IMR-90 (cell line): ENCODE measurements around the gene CDH13. TPM values are rescaled to one million over a fixed set of nuclear protein-coding genes. Genes with fewer than 3 reads are reported as not detected.

Experiments
- ATAC-seq: fragments of 200-7000 bp; cut with Tn5 transposase; 2 replicates; pipeline ENCODE4 v1.9.1; 2020; ENCODE audit warnings: low read depth, mild to moderate bottlenecking, moderate library complexity
- BruUV-seq: library from RNA; stranded (reverse); fragments of 400-500 nt; replicated peaks from 2 replicates; lab custom pipeline; 2021; lab: Mats Ljungman, UMichigan
- CTCF ChIA-PET: fragments of 300-600 bp; formaldehyde crosslinking; extraction: SDS; loops from one replicate; lab custom pipeline; 2021; ENCODE audit warnings: antibody characterized with exemption; lab: Yijun Ruan, JAX
- POLR2A ChIA-PET: fragments of 300-600 bp; sonication (Branson Sonifier 250); formaldehyde crosslinking; loops from one replicate; lab custom pipeline; 2022; ENCODE audit warnings: antibody characterized with exemption; ENCODE audit not compliant: unreplicated experiment; lab: Charles Lee
- DNase-seq: peaks from one replicate; pipeline ENCODE4 v3.0.0; 2013
- H2AFZ ChIP-seq: replicated peaks from 2 replicates; pipeline ENCODE3; 2013; ENCODE audit warnings: low read length, mild to moderate bottlenecking; ENCODE audit not compliant: poor library complexity
- H2AK5ac ChIP-seq: 2 replicates; pipeline ENCODE4 v1.6.1; 2013; ENCODE audit warnings: low read depth, low read length, inconsistent platforms
- H2AK9ac ChIP-seq: replicated peaks from 2 replicates; pipeline ENCODE3; 2013; ENCODE audit warnings: mild to moderate bottlenecking, low read depth, low read length, moderate library complexity; ENCODE audit not compliant: poor library complexity
- H2BK120ac ChIP-seq: 2 replicates; pipeline ENCODE4 v1.6.1; 2013; ENCODE audit warnings: low read depth, low read length, inconsistent platforms
- H2BK15ac ChIP-seq: 3 replicates; pipeline ENCODE4 v1.6.1; 2013; ENCODE audit warnings: low read depth, low read length, inconsistent platforms
- H2BK20ac ChIP-seq: 2 replicates; pipeline ENCODE4 v1.6.1; 2013; ENCODE audit warnings: low read depth, mild to moderate bottlenecking, inconsistent platforms, low read length, moderate library complexity
- H2BK5ac ChIP-seq: 2 replicates; pipeline ENCODE4 v1.6.1; 2013; ENCODE audit warnings: mild to moderate bottlenecking, low read depth, low read length, inconsistent platforms; ENCODE audit not compliant: poor library complexity, severe bottlenecking
- H3K14ac ChIP-seq: replicated peaks from 2 replicates; pipeline ENCODE4 v1.6.1; 2013; ENCODE audit warnings: low read depth, low read length, inconsistent platforms
- H3K18ac ChIP-seq: 2 replicates; pipeline ENCODE4 v1.6.1; 2013; ENCODE audit warnings: low read depth, low read length, control low read depth
- H3K23ac ChIP-seq: 2 replicates; pipeline ENCODE4 v1.6.1; 2013; ENCODE audit warnings: low read depth, low read length, inconsistent platforms
- H3K27ac ChIP-seq: 2 replicates; pipeline ENCODE4 v1.5.1; 2013; ENCODE audit warnings: mild to moderate bottlenecking, control low read depth, low read length; ENCODE audit not compliant: insufficient read depth
- H3K27me3 ChIP-seq: 2 replicates; pipeline ENCODE4 v1.6.1; 2013; ENCODE audit warnings: low read length; ENCODE audit not compliant: control insufficient read depth, insufficient read depth
- H3K36me3 ChIP-seq: 2 replicates; pipeline ENCODE4 v1.6.1; 2013; ENCODE audit warnings: low read length, mixed read lengths; ENCODE audit not compliant: control insufficient read depth, insufficient read depth
- H3K4ac ChIP-seq: 2 replicates; pipeline ENCODE4 v1.6.1; 2013; ENCODE audit warnings: low read depth, low read length, inconsistent platforms
- H3K4me1 ChIP-seq: 2 replicates; pipeline ENCODE4 v1.6.1; 2013; ENCODE audit warnings: low read length, mixed read lengths; ENCODE audit not compliant: control insufficient read depth, insufficient read depth
- H3K4me2 ChIP-seq: 2 replicates; pipeline ENCODE4 v1.6.1; 2013; ENCODE audit warnings: low read depth, mild to moderate bottlenecking, control low read depth, low read length, moderate library complexity
- H3K4me3 ChIP-seq: 2 replicates; pipeline ENCODE4 v1.5.1; 2013; ENCODE audit warnings: low read depth, mild to moderate bottlenecking, control low read depth, low read length, moderate library complexity; ENCODE audit not compliant: insufficient read depth
- H3K56ac ChIP-seq: 2 replicates; pipeline ENCODE4 v1.6.1; 2013; ENCODE audit warnings: low read length, inconsistent platforms; ENCODE audit not compliant: insufficient read depth; ENCODE audit errors: extremely low read depth
- H3K79me1 ChIP-seq, 2 experiments: 2 replicates each; pipeline ENCODE4 v1.6.1; 2013; ENCODE audit warnings: low read length in 2 of 2, inconsistent platforms in 1 of 2, low read depth in 1 of 2
- H3K9ac ChIP-seq: 2 replicates; pipeline ENCODE4 v1.6.1; 2013; ENCODE audit warnings: low read depth, low read length, control low read depth
- H3K9me1 ChIP-seq: 2 replicates; pipeline ENCODE4 v1.6.1; 2013; ENCODE audit warnings: low read length, inconsistent platforms; ENCODE audit not compliant: insufficient read depth
- H3K9me3 ChIP-seq: 2 replicates; pipeline ENCODE4 v1.6.1; 2013; ENCODE audit warnings: low read length; ENCODE audit not compliant: control insufficient read depth, insufficient read depth
- H4K20me1 ChIP-seq: 2 replicates; pipeline ENCODE4 v1.6.1; 2013; ENCODE audit warnings: low read length, inconsistent platforms; ENCODE audit not compliant: insufficient read depth
- H4K5ac ChIP-seq: 2 replicates; pipeline ENCODE4 v1.6.1; 2013; ENCODE audit warnings: mild to moderate bottlenecking, low read depth, low read length, control low read depth
- H4K8ac ChIP-seq, 2 experiments: 2 replicates each; pipeline ENCODE4 v1.6.1; 2013; ENCODE audit warnings: low read depth in 2 of 2, low read length in 2 of 2, control low read depth in 1 of 2, inconsistent platforms in 1 of 2
- H4K91ac ChIP-seq: 2 replicates; pipeline ENCODE4 v1.6.1; 2013; ENCODE audit warnings: low read depth, low read length, inconsistent platforms; ENCODE audit not compliant: insufficient read depth
- BHLHE40 ChIP-seq: fragments of 150-350 bp; IDR thresholded peaks from 2 replicates; pipeline ENCODE4 v1.6.1; 2016; ENCODE audit warnings: mild to moderate bottlenecking, low read depth, low read length
- CEBPB ChIP-seq: IDR thresholded peaks from 2 replicates; pipeline ENCODE4 v1.6.1; 2012; ENCODE audit warnings: low read depth, low read length, improper control_type of control experiment
- CHD1 ChIP-seq: IDR thresholded peaks from 2 replicates; pipeline ENCODE4 v1.6.1; 2012; ENCODE audit warnings: low read depth, low read length, improper control_type of control experiment
- ELK1 ChIP-seq: fragments of 150-350 bp; IDR thresholded peaks from 2 replicates; pipeline ENCODE4 v1.6.1; 2016; ENCODE audit warnings: low read depth, mild to moderate bottlenecking, low read length, moderate library complexity, borderline replicate concordance
- FOS ChIP-seq: fragments of 150-350 bp; IDR thresholded peaks from 2 replicates; pipeline ENCODE4 v1.6.1; 2016; ENCODE audit warnings: low read depth, low read length
- MAFK ChIP-seq: IDR thresholded peaks from 2 replicates; pipeline ENCODE4 v1.6.1; 2012; ENCODE audit warnings: low read depth, low read length, improper control_type of control experiment
- MAZ ChIP-seq: IDR thresholded peaks from 2 replicates; pipeline ENCODE4 v1.6.1; 2012; ENCODE audit warnings: low read depth, mild to moderate bottlenecking, low read length, improper control_type of control experiment, moderate library complexity, borderline replicate concordance
- MXI1 ChIP-seq: IDR thresholded peaks from 2 replicates; pipeline ENCODE4 v1.6.1; 2012; ENCODE audit warnings: low read depth, mild to moderate bottlenecking, low read length, moderate library complexity, borderline replicate concordance
- NFE2L2 ChIP-seq: fragments of 150-350 bp; IDR thresholded peaks from 2 replicates; pipeline ENCODE4 v1.6.1; 2016; ENCODE audit warnings: low read depth, mild to moderate bottlenecking, low read length
- POLR2A ChIP-seq: IDR thresholded peaks from 2 replicates; pipeline ENCODE4 v1.6.1; 2012; ENCODE audit warnings: mild to moderate bottlenecking, low read depth, low read length
- RAD21 ChIP-seq: IDR thresholded peaks from 2 replicates; pipeline ENCODE4 v1.6.1; 2012; ENCODE audit warnings: low read length, improper control_type of control experiment
- RCOR1 ChIP-seq: IDR thresholded peaks from 2 replicates; pipeline ENCODE4 v1.6.1; 2012; ENCODE audit warnings: mild to moderate bottlenecking, low read length, improper control_type of control experiment; ENCODE audit not compliant: insufficient replicate concordance
- RFX5 ChIP-seq: IDR thresholded peaks from 2 replicates; pipeline ENCODE4 v1.8.0; 2012; ENCODE audit warnings: low read depth, mild to moderate bottlenecking, low read length, moderate library complexity
- SMC3 ChIP-seq: fragments of 150-350 bp; IDR thresholded peaks from 2 replicates; pipeline ENCODE4 v1.6.1; 2016; ENCODE audit warnings: low read depth, mild to moderate bottlenecking, antibody characterized with exemption, low read length, moderate library complexity
- USF2 ChIP-seq: fragments of 150-350 bp; IDR thresholded peaks from 2 replicates; pipeline ENCODE4 v1.6.1; 2017; ENCODE audit warnings: mild to moderate bottlenecking, antibody characterized with exemption, low read length, low read depth
- WGBS, 2 experiments: methylation state at CpG; one replicate each; pipeline versions ENCODE4 v1.1.5 to v1.1.7; 2013; ENCODE audit warnings: missing lambda C conversion rate in 2 of 2; ENCODE audit not compliant: insufficient read length in 1 of 2; ENCODE audit errors: extremely low coverage in 2 of 2; 5-methylcytosine and 5-hydroxymethylcytosine counted together
- dilution Hi-C: fragments of 300-500 bp; cut with HindIII; formaldehyde crosslinking; loops from one replicate; pipeline ENCODE4 v1.14.3; 2018; ENCODE audit warnings: low sequenced_read_pairs; ENCODE audit not compliant: unreplicated experiment
- in situ Hi-C: fragments of 300-500 bp; cut with MboI; formaldehyde crosslinking; loops from 3 replicates; pipeline ENCODE4 v1.14.3; 2019; ENCODE audit warnings: low sequenced_read_pairs, inconsistent platforms, mixed read lengths
- intact Hi-C: fragments of 100-400 bp; cut with micrococcal nuclease; formaldehyde crosslinking; loops from 2 replicates; pipeline ENCODE4 v1.10.0; 2022
- polyA plus RNA-seq, 3 experiments: library from polyadenylated mRNA; depleted of rRNA; stranded (reverse); fragments of >200 nt; gene quantifications; 2 replicates each; pipeline ENCODE4 v1.2.3, GENCODE V29; 2012; ENCODE audit warnings: low replicate concordance in 1 of 3
- total RNA-seq: library from RNA; depleted of rRNA; stranded (reverse); fragments of >200 nt; gene quantifications from 2 replicates; pipeline ENCODE4 v1.2.3, GENCODE V29; 2012

The CDH13 gene
- total and polyA plus RNA-seq, 2 of the 4 experiments (the other 2 are of a cell fraction): 61.6 to 74.7 TPM

- DNase-seq (no peak), ATAC-seq (no peak)
- Histone ChIP-seq H3K9me1 (no peaks in the 10 kb centered on the region), H3K36me3 (no peaks in the 10 kb centered on the region), H4K5ac (no peak overlapping the region), H3K23ac (no peak overlapping the region), H2BK120ac (no peak overlapping the region), H2BK5ac (no peak overlapping the region), H4K91ac (no peak overlapping the region), H3K79me1 (no peaks in the 10 kb centered on the region), H3K9ac (no peak overlapping the region), H3K27me3 (peaks cover 11% of the 10 kb centered on the region), H2AK5ac (no peak overlapping the region), H4K20me1 (no peaks in the 10 kb centered on the region; the same call in 1 of the 2 replicates), H3K4me1 (peaks cover 2% of the 10 kb centered on the region; the same call in 1 of the 2 replicates), H2BK15ac (no peak overlapping the region), H3K4me2 (no peak overlapping the region), H2BK20ac (no peak overlapping the region), H3K4ac (no peak overlapping the region), H3K18ac (no peak overlapping the region), H3K56ac (no peak overlapping the region), H2AK9ac (no peak overlapping the region), H3K9me3 (no peaks in the 10 kb centered on the region), H4K8ac (no peak overlapping the region), H3K27ac (no peak overlapping the region), H2AFZ (no peak overlapping the region), H3K14ac (no peak overlapping the region), H3K4me3 (no peak overlapping the region)
- BruUV-seq: no TSS peak
- in situ Hi-C loops: no loop called here
- POLR2A ChIA-PET: no interaction called here
- intact Hi-C loops: no loop called here
- CTCF ChIA-PET: no interaction called here
- dilution Hi-C loops: no loop called here
- 93% methylated on average over 2 of the region's 13 CpGs; no CpG with 5 or more reads in 1 of the 2 experiments for WGBS, 2 experiments
- TF ChIP-seq POLR2A (no peak), SMC3 (no peak), CHD1 (no peak), NFE2L2 (no peak), FOS (no peak), MAZ (no peak), RCOR1 (no peak), CEBPB (no peak), USF2 (no peak), MAFK (no peak), MXI1 (no peak), RAD21 (no peak), ELK1 (no peak), RFX5 (no peak), BHLHE40 (no peak)
Observed at GRCh38 chr16:83830769-83831455, 1204.1 kb downstream of the CDH13 start.
